Measurements from ENCODE around the gene TSPOAP1.

Gene TSPOAP1

DNA sequence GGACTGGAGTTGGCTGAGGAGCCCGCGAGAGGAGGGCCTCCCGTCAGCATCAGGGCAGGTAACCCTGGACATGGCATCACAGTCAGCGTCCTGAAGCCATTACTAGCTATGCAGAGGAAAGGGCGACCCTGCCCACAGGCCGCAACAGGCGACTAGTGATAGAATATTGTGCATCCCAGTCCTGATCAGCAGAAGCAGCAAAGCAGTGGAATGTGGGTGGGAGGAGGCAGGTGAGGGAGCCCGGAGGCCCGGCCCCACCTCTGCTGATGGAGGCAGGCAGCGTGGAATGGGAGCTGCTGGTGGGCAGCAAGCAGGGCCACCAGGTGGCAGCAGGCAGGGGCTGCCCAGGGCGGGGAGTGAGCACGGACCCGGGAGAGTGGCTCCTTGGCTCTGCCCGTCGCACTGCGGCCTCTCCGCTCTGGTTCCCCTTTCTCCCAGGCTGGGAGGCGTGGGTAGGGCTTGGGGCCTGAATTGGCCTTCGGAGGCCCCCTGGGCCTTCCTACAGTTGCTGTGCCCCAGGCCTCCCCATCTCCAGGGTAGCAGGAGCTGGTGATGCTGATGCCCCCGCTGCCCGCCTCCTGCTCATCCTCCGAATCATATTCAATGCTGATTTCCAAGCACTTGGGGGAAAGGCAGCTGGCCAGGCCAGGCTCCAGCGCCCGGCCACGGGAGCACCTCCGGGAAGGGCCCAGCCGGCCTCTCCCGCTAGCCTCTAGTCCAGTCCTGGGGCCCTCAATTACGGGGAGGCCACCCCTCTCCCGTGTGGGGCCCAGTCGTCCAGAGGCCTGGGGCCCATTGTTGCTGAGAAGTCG lies 20.2 kb downstream of the TSPOAP1 start:
- no peak overlapping the region for H3K4me3 ChIP-seq (ENCODE audit: low read depth, low read length)
- in situ Hi-C loops (cut with HindIII; ENCODE audit: low sequenced_read_pairs) = no loop called here
- TF ChIP-seq, protein P1, sequence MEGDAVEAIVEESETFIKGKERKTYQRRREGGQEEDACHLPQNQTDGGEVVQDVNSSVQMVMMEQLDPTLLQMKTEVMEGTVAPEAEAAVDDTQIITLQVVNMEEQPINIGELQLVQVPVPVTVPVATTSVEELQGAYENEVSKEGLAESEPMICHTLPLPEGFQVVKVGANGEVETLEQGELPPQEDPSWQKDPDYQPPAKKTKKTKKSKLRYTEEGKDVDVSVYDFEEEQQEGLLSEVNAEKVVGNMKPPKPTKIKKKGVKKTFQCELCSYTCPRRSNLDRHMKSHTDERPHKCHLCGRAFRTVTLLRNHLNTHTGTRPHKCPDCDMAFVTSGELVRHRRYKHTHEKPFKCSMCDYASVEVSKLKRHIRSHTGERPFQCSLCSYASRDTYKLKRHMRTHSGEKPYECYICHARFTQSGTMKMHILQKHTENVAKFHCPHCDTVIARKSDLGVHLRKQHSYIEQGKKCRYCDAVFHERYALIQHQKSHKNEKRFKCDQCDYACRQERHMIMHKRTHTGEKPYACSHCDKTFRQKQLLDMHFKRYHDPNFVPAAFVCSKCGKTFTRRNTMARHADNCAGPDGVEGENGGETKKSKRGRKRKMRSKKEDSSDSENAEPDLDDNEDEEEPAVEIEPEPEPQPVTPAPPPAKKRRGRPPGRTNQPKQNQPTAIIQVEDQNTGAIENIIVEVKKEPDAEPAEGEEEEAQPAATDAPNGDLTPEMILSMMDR (IDR thresholded peaks at IDR 0.05; ENCODE audit: low read depth, low read length) = peak; percentile 44
- no peak for DNase-seq (ENCODE audit: low read depth, low spot score)

- in situ Hi-C loops (cut with HindIII; ENCODE audit: low sequenced_read_pairs) = no loop called here
Measured at GRCh38 chr17:58307468-58308172, 21.0 kb downstream of the TSPOAP1 start.

GRCh38 chr17:58306131-58306951 lies 22.3 kb downstream of the TSPOAP1 start:
- TF ChIP-seq, protein P1 (IDR thresholded peaks at IDR 0.05; ENCODE audit: low read depth, low read length) = no peak
- in situ Hi-C loops (cut with HindIII; ENCODE audit: low sequenced_read_pairs) = no loop called here
- H3K4me3 ChIP-seq (ENCODE audit: low read depth, low read length) = no peak overlapping the region
- DNase-seq (ENCODE audit: low read depth, low spot score) = no peak

More at GRCh38 chr17:58307468-58308172, 21.0 kb downstream of the TSPOAP1 start:
- DNase-seq (ENCODE audit: low read depth, low spot score) = no peak
- TF ChIP-seq, protein P1 (IDR thresholded peaks at IDR 0.05; ENCODE audit: low read depth, low read length) = no peak
- H3K4me3 ChIP-seq (ENCODE audit: low read depth, low read length) = no peak overlapping the region

DNA sequence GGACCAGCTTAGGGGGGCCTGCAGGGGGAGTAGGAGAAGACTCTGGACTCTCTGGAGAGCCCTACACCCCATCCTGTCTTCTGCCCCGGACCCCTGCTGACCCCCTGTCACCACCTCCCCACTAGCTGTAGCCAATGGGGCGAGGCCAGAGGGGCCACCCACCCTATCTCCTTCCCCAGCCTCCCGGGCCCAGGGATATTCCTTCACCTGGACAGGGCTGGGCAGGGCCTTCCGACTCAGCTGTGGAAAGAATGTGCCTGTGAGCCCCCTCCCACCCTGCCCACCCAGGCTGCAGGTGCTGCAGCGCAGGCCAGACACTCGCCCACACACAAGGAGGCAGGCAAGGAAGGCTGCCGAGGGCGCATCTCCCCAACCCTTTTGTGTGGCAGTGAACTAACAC lies 23.0 kb downstream of the TSPOAP1 start:
- in situ Hi-C loops (cut with HindIII; ENCODE audit: low sequenced_read_pairs) = no loop called here
- no peak for DNase-seq (ENCODE audit: low read depth, low spot score)
- H3K4me3 ChIP-seq (ENCODE audit: low read depth, low read length) = no peak overlapping the region
- TF ChIP-seq, protein P1 (IDR thresholded peaks at IDR 0.05; ENCODE audit: low read depth, low read length) = no peak

GRCh38 chr17:58304750-58305486 lies 23.7 kb downstream of the TSPOAP1 start:
- TF ChIP-seq, protein P1 (IDR thresholded peaks at IDR 0.05; ENCODE audit: low read depth, low read length) = no peak
- no peak overlapping the region for H3K4me3 ChIP-seq (ENCODE audit: low read depth, low read length)
- in situ Hi-C loops (cut with HindIII; ENCODE audit: low sequenced_read_pairs) = no loop called here
- no peak for DNase-seq (ENCODE audit: low read depth, low spot score)

All from astrocyte of the spinal cord (primary cell).